HG02885 (cell line): ENCODE results near the gene NEDD4L.
A peak's percentile ranks its signal among the peaks of the same experiment; 100 is the strongest.
"Not testable (repeated sequence)": the region's sequence is repeated elsewhere in the genome, so short reads cannot be mapped to it uniquely, and the experiment has no call there.

Experiments used
- ATAC-seq: cut with Tn5 transposase; IDR thresholded peaks from one replicate; pipeline ENCODE4 v1.9.1; 2021; ENCODE audit warnings: mild to moderate bottlenecking; ENCODE audit not compliant: unreplicated experiment, poor library complexity

The NEDD4L gene

DNA sequence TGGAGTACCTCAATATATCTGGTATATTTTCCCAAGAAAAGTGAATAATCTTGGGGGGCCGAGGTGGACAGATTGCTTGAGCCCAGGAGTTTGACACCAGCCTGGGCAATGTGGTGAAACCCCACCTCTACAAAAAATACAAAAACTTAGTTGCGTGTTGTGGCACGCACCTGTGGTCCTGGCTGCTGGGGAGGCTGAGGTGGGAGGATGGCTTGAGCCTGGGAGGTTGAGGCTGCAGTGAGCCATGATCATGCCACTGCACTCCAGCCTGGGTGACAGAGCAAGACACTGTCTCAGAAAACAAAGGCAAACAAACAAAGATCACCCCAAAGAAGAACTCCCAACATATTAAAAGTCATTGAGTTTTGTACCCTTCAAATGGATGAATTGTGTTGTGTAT lies 6.9 kb downstream of the NEDD4L start:
- ATAC-seq = not testable (repeated sequence)

DNA sequence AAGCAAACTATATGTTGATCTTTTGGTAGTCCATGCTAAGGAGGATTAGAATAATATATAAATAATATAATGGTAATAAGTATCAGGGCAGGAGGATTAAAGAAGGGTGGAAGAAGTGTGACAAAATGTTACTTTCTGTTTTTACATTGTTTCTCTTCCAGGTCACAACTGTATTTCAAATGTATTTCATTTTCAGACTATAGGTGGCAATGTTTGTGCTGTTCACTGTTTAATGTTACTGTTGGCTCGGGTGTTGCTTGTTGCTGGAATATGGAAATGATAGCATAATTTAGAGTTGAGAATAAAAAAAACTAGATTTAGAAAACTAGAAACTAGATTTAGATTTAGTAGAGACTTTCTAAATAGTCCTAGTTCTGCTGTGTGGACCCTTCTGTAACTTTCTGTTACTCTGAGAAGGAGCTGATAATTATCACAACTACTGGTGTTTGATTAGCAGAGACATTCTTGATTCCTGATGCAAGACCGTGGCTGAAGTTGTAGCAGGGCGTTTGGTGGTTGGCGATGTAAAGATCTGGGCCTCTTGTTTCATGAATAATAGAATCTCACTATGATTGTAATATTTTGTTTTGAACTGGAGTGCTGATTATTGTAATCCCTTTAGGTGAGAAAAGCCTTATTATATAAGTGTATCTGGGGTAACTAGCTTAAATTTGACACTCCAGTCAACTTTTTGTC lies 7.9 kb downstream of the NEDD4L start:
- peak; percentile 73 for ATAC-seq

DNA sequence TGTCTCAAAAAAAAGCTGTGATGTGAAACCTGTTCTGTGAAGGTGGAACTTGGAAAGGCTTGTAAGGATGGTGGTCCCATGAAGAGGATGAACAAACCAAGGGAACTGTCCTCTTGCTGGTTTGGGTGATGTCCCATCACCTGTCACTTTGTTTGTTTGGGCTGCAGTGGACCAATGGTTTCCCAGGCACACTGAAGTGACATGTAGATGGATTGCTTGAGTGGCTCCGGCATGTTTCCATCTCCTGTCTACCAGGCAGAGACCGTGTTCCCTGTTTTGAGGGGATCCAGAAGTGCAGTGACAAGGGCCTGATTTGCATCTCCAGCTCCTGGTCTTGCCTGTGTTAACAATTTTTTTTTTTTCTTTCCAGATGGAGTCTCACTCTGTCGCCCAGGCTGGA lies 8.9 kb downstream of the NEDD4L start:
- no peak for ATAC-seq

DNA sequence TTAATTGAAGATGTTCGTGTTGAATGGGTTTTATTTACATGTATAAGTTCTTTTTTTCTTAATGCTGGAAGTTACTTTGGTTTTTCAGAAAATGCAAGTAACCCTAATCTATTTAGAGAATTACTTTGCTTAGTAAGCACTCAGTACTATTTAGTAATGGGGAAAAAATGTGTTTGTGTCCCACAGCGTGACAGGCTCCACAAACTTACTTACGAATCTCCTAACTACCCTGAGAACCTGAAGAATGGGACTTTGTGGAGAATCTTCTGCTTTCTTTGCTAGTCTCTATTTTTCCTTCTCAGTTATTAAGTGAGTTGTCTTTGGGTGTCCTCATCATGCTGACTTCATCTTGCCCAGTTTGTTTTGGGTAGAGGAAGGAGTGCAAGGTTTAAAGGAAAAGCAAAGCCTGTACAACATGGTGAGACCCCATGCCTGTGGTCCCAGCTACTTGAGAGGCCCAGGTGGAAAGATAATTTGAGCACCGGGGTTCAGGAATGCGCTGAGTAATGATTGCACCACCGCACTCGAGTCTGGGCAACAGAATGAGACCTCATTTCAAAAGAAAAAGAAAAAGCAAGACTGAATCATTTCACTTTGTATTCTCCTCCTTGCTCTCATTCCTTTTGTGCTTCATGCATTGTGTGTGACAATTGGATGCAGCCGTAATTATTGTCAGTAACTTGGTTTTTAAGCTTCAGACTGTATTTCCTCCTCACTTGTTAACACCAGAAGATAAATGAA lies 10.2 kb downstream of the NEDD4L start:
- no peak for ATAC-seq

DNA sequence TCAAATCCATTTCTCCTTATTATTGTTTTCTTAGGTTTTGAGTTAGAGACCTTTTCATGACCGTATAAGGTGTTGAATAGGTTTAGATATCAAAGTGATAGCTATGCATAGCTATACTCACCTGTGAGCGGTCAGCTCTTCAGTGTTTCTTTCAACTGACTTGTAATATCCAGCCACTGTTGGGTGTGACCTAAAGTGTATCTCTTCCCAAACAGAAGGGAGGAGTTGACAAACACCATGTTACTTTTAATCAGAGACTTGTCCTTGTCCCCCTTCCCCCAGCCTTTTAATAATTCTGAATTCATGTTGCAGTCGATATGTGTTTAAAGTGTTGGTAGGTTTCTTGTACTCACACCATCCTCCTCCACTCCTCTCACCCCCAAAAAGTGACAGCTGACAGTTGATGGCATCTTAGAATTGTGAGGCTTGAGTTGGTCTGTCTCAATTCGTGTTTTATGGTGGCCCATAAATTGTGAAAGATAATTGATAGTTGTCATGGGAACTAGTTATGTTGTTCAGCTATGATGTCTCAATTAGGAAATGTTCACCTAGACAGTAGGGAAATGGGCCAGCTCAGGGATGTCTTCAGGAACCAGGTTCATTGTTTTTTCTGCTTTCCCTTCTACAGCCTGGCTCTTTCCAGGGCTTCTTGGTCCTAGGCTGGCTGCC lies 12.0 kb downstream of the NEDD4L start:
- ATAC-seq = no peak

DNA sequence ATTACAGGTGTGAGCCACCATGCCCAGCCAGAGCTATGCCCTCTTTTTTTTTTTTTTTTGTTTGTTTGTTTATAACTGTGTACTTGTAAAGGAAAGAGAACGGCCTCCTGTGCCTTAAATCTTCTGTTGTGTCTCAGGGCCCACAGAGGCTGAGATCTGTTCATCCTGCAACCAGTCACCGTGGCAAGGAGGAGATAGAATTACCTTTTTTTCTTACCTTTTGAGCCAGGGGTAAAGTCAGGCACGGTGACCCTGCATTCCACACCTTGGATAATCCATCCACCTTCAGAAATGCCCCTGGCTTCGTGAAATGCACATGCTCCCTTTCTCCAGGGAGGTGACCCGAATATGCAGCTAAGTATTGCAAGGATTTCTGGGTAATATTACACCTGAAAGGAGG lies 12.8 kb downstream of the NEDD4L start:
- no peak for ATAC-seq

DNA sequence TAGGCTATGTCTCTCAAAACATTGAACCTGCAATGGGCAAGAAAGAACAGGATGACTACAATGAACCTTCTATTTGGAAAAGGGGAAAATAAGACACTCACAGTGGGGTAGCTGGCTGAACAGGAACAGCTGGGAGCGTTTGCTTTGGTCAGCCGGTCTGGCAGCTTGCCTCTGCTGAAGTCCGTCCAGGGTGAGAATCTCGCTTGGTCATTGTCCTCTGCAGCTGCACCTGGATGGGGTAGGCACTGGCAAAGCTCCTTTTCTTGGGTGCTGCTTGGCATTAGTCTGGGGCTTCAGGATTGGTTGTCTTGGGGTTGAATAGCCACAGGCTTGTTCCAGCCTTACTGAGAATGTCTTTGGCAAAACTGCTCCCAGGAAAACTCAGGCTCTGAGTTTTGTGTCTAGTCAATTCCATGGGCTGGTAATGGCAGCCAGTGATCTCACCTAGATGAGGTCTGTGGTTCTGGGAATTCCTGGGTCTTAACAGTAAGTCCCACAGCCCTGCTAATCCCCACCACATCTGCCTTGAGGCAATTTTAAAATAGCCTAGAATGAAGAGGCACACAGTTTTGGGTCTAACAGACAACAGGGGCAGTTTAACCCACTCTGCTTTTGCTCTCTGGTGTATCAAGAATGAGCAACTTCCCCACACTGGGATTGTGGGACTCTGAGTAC lies 13.4 kb downstream of the NEDD4L start:
- no peak for ATAC-seq

DNA sequence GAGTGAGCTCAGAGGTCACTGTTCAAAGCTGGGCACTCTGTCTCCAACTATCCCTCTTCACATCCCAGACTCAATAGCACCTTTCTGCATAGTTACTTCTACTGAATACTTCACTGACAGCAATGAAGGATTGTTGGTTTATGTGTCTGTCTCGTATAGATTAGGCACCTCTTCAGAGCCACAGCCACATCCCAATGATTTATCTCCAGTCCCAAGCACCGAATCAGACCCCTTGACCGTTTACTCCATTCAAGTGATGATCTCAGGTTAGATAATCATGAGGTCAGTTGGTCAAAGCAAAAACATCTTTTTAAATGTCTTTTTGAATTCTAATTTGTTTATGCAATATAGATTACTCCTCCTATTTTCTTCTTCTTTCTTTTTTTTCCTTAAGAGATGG lies 14.7 kb downstream of the NEDD4L start:
- ATAC-seq = no peak

DNA sequence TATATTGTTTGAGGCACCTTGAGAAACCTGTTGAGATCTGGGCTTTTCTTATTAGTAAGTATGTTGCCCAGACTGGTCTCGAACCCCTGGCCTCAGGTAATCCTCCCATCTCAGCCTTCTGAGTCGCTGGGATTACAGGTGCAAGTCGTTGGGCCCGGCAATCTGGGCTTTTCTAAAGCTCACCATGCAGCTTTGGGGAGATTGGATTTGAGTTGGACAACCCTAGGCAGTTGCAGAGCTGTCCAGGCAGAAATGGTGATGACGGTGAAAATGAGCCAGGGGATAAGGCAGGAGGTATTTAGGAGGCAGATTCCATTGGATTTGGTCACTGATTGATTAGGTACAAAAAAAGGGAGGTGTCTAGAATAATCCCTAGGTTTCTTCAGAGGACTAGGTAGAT lies 16.2 kb downstream of the NEDD4L start:
- no peak for ATAC-seq

DNA sequence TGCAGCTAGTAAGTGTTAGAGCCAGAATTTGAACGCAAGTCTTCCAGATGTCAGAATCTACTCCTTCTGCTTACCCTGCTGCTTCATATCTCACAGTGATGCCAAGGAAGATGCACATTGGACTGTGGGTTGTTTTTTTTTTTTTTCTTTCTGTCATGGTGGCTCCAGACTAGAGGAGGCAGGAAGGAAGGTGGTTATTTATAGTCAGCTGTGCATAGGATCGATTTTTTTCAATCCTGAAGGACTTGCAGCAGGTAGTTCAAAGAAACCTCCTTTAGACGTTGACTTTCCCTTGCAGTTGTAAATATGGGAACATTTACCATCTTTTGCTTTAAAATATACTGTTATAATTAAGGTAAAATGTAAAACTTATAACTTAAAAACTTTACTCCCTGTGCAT lies 17.3 kb downstream of the NEDD4L start:
- no peak for ATAC-seq

DNA sequence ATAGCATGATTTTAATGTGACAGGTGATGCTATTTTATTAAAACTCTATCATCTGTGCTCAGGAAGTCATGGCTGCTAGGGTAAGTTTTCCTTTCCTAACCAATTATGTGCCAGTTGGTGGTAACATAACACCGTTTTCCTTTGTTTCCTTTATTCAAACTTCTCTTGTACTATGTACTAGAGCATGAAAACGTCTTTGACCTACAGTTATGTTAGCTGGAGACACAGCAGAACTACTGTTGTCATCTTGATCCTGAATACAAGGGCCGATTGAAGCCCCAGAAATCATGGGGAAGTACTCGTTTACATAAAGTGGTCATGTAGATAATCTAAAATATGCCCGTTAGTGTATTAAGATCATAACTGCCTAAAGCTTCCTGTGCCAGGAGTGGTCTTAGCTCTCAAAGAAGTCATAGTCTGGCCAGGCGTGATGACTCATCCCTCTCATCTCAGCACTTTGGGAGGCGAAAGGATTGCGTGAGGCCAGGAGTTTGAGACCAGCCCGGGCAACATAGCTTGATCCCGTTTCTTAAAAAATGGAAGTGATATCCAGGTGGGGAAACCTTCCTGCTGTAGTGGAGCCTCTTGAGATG lies 20.5 kb downstream of the NEDD4L start:
- ATAC-seq = no peak

DNA sequence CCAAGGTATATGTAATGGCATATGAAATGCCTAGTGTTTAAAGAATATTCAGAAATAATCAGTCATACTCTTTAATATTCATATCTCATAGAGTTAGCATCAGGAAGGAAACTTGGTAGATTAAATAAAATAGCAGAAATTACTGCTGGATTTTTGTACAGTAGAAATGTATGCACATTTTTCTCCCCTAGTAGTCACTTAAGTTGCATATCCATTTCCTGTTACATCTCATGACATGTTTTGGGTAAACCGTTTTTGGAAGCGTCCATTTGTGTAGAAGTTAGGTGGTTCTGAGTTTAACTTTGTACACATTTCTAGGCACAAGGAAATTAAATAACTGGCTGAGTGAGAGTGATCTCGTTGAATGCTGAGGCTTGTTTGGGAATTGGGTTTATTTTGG lies 21.9 kb downstream of the NEDD4L start:
- ATAC-seq = no peak

DNA sequence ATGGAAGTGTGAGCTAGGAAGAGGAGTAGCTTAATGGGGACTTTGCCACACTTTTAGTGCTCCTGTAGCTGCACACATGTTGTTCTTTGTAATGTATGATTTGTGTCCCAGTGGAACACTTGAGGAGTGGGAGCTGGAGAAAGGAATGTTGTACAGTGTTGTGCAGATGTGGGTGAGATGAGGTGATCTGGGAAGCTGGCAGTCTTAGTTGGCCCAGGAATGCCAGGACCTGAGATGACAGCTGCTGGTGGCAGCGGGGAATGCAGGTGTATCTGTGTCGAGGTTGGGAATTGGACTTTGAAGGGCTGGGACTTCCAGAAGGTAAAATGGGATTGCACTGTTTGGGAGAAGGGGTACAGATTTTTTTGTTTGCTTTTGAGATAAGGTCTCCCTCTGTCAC lies 23.6 kb downstream of the NEDD4L start:
- ATAC-seq = no peak

DNA sequence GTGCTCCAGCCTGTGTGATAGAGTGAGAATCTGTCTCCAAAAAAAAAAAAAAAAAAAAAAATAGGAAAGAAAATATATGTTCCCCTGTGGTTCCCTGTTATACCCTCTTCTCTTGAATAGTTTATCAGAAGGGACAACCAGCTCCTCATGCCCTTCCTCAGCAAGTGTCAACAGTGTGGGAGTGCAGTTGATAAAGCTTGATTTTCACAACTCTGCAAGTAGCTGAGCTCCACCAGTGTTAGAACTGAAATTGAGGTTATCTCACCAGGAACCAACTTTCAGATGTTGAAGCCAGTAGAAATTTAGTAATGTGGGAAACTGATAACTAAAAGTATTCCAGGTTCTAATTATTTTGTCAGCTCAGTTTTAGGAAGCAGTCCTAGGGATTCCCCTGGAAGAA lies 25.1 kb downstream of the NEDD4L start:
- no peak for ATAC-seq

DNA sequence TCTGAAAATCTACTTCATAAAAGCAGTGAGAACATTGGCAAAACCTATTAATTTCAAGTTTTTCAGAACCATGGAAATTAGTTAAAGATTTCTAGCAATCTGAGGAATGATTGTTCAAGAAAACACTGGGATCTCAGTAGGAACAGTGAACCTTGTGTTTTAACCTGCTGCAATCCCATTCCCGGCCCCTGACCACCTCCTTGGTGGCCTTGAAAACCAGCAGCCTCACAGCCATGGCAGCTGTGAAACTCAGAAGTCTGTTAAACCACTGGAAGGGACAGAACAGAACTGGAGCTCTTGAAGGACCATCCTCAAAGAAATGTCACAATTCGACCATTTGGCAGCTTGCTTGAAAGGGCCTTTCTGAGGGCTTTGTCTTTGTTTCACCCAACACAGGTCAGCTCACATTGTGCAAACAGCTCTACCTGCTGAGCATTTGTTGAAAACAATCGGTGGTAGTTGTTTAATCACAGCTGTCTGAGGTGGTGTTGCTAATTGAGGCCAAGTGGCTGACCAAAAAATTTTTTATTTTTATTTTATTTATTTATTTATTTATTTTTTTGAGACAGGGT lies 25.8 kb downstream of the NEDD4L start:
- no peak for ATAC-seq

DNA sequence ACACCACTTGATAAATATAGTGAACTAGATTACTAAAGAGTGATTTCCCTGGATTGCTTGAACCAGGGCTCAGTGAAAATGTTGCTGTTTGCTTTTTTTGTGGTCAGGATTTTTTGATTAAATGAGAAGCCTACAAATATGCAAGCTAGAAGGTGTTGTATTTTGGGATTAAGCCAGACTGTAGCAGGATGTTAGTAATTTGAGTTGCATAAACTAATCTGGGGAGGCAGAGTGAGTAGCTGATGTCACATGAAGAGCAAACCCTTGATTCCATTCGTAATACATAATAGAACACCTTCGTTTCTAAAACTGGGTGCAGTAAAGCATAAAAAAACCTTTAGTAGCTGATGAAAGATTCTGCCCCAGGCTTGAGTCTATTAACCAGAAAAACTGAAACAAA lies 32.0 kb downstream of the NEDD4L start:
- no peak for ATAC-seq

DNA sequence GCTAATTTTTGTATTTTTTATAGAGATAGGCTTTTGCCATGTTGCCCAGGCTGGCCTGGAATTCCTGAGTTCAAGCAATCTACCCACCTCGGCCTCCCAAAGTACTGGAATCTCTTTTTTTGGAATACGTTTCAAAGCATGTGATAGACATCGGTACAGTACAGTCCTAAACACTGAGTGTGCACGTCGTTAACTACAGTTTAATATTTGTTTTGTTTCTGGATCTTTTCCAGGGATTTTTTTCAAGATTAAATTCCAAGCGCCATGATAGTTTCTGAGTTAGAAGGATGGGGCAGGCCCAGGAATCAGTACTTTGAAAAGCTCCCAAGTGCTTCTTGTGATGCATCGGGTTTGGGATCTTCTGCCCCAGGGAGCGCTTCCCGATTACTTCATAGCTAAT lies 33.3 kb downstream of the NEDD4L start:
- ATAC-seq = no peak

DNA sequence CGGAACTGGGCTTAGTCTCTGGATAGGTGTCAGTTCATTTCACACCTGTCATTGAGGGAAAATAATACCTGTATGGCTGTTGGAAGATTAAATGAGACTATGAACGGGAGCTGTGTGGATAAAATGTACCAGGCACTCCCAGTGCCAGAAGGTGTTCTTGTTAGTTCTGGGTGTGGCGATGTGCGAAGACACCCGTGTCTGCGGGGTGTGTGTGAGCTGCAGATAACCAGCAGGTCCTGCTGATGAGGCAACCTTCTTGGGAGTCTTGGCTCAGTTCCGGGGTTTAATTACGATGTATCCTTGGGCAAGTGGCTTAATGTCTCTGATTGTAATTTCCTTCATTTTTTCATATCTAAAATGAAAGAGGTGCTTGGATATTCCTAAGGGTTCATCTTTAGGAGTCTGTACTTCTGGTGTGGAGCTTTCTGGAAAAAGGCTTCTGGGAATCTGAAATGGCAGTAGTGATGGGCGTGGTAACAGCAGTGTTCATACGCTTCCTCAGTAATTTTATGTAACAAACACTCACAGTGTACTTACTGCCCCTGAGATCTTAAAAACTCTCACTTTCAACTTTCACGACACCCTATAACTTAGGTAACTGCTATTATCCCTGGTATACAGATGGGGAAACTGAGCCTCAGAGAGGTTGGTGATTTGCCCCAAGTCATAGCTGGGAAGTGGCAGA lies 35.0 kb downstream of the NEDD4L start:
- no peak for ATAC-seq

DNA sequence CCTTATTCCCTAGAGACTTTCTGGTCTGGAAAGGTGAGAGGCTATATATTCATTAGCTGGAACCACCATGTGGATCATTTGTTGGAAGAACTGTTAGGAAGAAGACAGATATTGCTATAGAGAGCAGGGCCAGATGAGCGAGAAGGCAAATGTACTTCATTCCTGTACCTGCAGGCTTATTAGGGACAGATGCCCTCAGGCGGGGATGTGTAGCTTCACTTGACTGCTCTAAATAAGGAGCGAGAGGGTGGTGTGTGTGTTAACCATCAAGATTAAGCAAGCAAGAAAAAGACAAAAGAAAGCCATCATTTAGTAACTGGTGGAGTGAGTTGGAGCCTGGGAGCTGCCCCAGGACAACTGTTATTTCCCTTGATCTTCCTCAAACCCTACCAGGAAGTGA lies 36.4 kb downstream of the NEDD4L start:
- ATAC-seq = no peak
